Cardiac septum (tissue), 1 donor: ENCODE measurements around the gene CCDC146. TPM values are rescaled to one million over a fixed set of nuclear protein-coding genes. Genes with fewer than 3 reads are reported as not detected.
"Not testable (repeated sequence)": the region's sequence is repeated elsewhere in the genome, so short reads cannot be mapped to it uniquely, and the experiment has no call there.

Experiments used
- DNase-seq: peaks from one replicate; pipeline ENCODE4 v3.0.0-alpha.2; 2020; ENCODE audit warnings: low spot score
- intact Hi-C: fragments of 100-400 bp; cut with DNase I; formaldehyde crosslinking; loops from one replicate; pipeline ENCODE4 v1.14.0; 2022
- long read RNA-seq: library from polyadenylated mRNA; unstranded; transcript quantifications from one replicate; pipeline ENCODE4 v2.0.0, GENCODE V29; 2021
- total RNA-seq: library from RNA; stranded (reverse); fragmentation: NEBNext Ultra II Directional; extraction: Animal tissue kit (Norgen Biotek cat#: 25700); gene quantifications from one replicate; pipeline ENCODE4 v1.2.1, GENCODE V29; 2021
- donor health status: DM: no; HTN: no; CAD: no.

The CCDC146 gene, protein sequence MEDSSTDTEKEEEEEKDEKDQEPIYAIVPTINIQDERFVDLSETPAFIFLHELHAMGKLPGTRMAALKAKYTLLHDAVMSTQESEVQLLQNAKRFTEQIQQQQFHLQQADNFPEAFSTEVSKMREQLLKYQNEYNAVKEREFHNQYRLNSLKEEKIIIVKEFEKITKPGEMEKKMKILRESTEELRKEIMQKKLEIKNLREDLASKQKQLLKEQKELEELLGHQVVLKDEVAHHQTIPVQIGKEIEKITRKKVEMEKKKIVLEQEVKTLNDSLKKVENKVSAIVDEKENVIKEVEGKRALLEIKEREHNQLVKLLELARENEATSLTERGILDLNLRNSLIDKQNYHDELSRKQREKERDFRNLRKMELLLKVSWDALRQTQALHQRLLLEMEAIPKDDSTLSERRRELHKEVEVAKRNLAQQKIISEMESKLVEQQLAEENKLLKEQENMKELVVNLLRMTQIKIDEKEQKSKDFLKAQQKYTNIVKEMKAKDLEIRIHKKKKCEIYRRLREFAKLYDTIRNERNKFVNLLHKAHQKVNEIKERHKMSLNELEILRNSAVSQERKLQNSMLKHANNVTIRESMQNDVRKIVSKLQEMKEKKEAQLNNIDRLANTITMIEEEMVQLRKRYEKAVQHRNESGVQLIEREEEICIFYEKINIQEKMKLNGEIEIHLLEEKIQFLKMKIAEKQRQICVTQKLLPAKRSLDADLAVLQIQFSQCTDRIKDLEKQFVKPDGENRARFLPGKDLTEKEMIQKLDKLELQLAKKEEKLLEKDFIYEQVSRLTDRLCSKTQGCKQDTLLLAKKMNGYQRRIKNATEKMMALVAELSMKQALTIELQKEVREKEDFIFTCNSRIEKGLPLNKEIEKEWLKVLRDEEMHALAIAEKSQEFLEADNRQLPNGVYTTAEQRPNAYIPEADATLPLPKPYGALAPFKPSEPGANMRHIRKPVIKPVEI
- total RNA-seq, result 4.3 TPM
- long read RNA-seq, partial matches to known transcripts, result 1 of 2 reads
- long read RNA-seq, other reads (novel, unspliced or antisense), result 1 of 2 reads

DNA sequence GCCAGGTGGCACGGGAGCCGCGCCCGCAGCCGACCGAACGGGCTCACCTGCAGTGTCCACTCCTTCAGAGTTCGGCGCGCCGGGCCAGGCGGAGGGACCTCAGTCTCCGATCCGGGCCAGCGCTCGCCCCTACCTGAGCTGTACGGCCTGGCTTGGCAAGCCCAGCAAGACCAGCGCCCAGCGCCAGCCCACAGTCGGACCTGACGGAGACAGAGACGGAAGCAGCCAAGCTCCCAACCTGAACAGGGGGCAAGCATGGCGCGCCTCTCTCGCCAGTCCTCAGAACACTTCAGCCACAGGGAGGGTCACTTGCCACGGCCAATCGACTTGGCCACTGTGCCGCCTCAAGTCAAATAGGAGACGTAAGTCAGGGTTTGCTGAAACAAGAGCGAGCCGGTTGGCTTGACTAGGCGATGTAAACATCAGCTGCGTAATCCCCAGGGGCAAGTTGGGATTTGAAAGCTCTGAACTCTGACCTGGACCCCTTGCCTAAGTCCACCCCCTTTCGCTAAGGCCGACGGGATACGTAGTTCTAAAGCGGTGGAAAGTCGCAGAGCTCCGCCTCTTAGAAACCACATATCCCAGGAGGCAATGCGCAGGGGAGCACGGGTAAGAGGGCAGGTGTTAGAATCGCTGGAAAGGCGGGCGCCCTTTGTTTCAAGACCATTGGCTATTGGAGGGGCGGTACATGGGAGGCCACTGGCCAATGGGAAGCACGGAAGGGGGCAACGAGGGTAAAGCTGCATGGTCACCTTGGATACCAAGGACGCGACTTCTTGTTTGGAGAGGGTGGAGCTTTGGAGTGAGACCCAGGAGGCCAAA lies at the start of gene CCDC146:
Gene CCDC146 (plus strand): TSS at position 756 of the 822 bp plus-strand sequence. CDS start 45,054 bp downstream, outside the sequence.
- intact Hi-C loops, result loop anchor here (10.0 kb wide), 1 partner anchor 123 kb away; no protein-coding TSS in a partner anchor
- DNase-seq, result peak; percentile 99

DNA sequence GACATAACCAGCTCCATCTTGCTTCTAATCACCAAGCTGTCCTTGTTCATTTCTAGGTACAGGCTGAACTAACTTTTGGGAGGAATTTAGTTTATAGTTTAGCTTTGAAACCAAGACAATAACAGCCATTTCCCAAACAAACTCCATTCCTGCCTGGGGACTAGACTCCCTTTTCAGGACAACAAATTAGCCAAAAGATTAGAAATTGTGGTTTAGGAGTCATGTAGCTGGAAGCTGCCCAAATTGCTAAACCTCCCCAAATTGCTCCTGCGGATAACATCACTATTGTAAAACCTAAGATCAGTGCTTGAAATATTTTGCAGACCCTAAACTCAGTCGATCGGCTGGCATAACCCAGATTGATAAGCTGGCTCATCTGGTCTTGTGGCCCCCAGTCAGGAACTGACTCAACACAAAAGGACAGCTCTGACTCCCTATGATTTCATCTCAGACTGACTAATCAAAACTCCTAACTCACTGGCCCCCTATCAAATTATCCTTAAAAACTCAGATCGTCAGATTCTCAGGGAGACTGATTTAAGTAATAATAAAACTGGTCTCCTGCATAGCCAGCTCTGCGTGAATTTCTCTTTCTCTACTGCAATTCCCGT lies 47.5 kb upstream of the CCDC146 start:
- DNase-seq, intact Hi-C loops: not testable (repeated sequence)

DNA sequence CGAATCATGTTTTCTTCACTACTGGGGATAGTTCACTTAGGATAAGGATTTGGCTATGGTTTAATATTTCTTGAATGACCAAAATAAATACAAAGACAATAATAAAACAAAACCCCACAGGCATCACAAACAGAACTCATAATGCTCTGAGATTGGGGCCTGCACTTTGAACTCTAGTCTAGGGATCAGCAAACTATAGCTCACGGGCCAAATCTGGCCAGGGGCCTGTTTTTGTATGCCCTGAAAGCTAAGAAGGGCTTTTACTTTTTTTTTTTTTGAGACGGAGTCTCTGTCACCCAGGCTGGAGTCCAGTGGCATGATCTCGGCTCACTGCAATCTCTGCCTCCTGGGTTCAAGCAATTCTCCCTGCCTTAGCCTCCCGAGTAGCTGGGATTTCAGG lies 45.4 kb upstream of the CCDC146 start:
- DNase-seq, intact Hi-C loops: not testable (repeated sequence)

DNA sequence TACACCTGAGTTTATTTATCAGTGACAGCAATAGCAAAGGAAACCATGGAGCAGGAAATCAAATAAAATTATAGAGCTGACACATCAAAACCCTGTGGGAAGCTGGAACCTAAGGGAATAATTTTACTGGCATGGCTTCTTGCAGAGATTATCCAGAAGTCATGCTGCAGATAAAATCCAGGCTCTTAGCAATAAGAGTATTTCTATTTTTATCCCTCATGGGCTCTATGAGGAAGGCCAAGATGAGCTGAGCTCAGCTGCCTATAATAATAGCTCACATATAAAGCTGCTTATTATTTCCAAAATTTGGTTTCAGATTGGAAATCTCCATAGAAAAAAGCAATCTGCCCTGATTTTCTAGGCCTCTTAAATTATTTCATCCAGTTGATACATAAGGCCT lies 43.3 kb upstream of the CCDC146 start:
- intact Hi-C loops, DNase-seq: not testable (repeated sequence)

DNA sequence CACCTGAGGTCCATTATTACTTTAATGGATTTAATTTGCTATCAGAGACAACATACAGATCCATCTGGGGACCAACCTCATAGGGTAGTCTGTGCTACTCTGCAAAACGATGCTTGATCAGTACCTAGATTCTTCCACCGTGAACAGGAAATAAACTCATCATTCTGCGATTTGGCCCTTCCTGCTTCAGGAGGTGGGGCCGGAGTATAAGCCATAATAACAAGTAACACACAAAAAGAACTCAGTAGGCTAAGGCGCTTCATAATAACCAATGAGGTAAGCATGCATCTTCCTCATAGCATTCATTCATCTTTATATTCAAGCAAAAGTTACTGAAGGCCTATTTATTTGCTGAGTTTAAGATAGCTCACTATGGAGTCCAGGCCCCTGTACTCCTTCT lies 42.8 kb upstream of the CCDC146 start:
- intact Hi-C loops, DNase-seq: not testable (repeated sequence)

DNA sequence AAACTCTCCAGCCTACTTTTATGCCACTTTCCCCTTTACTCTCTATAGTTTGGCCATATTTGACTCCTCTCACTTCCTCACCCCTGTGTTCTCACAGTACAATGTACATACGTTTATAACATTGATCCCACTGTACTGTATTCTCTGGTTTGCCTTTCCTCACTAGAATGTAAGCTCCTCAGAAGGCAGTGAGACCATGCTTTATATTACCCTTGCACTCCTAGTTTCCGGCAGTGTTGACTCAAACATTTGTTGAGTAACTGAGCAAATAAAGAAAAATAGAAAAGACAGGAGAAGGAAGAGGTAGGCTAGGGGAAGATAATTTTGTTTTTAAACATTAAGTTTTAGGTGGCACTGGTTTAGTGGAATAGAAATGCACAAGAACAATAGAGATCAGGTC lies 42.2 kb upstream of the CCDC146 start:
- intact Hi-C loops, DNase-seq: not testable (repeated sequence)

DNA sequence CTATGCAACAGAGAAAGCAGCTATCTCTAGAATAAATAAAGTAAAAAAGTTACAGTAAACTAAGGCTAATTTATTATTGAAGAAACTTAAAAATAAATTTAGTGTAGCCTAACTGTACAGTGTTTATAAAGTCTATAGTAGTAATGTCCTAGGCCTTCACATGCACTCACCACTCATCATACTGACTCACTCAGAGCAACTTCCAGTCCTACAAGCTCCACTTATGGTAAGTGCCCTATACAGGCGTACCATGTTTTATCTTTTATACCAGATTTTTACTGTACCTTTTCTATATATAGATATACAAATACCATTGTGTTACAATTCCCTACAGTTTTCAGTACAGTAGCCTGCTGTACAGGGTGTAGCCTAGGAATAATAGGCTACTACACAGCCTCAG lies 40.2 kb upstream of the CCDC146 start:
- DNase-seq, intact Hi-C loops: not testable (repeated sequence)

DNA sequence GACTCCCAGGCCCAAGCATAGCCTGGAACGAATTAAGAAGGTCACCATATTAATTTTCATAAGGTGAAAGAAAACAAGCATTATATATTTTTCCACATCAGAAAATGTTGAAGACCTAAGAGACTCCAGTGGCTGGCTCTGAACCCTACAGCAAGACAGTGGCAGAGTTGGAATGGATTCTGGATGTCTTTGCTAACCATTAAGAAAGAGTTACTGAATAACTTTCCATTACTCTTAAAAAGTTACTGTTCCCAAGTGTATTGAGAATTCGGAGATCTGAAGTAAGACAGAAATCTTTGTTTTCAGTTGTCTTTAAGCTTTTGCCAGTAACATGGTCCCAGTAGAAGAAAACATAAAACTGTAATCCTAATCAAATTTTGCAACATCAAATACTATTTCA lies 30.1 kb upstream of the CCDC146 start:
- DNase-seq, intact Hi-C loops: not testable (repeated sequence)

DNA sequence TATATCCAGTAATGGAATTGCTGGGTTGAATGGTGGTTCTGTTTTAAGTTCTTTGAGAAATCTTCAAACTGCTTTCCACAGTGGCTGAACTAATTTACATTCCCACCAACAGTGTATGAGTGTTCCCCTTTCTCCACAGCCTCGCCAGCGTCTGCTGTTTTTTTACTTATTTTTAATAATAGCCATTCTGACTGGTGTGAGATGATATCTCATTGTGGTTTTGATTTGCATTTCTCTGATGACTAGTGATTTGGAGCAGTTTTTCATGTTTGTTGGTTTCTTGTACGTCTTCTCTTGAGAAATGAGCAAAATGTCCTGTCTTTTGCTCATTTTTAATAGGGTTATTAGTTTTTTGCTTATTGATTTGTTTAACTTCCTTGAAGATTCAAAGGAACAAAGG lies 21.9 kb upstream of the CCDC146 start:
- DNase-seq, intact Hi-C loops: not testable (repeated sequence)

DNA sequence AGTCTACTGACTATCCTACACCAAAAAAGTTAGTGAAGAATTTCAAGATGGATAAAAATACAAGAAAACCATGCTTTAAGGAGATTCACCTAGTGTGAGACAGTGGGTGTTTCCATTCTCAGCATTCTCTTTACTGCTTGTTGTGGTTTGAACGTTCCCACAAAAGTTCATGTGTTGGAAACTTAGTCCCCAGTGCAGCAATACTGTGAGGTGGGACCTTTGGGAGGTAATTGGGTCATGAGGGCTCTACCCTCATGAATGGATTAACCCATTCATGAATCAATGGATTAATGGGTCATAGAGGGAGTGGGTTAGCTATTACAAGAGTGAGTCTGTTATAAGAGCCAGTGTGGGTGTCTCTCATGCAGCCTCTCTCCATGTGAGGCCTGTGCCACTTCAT lies 21.2 kb upstream of the CCDC146 start:
- intact Hi-C loops, DNase-seq: not testable (repeated sequence)

DNA sequence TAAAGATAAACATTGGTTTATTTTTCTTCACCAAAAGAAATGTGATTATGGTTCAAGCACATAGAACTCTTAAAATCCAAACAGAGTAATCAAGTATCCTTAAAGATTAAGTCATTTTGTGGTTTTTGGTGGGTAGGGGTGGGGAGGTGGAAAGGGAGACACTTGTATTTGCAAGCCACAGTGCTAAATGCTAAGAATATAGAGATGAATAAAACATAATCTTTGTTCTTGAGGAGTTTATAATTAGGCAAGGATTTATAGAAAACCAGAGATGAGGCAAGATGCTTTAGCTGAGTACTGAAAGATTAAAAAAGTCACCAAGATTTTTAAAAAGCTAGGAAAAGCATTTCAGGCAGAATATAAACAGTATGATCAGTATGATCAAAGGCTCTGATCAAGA lies 19.7 kb upstream of the CCDC146 start:
- intact Hi-C loops, DNase-seq: not testable (repeated sequence)

DNA sequence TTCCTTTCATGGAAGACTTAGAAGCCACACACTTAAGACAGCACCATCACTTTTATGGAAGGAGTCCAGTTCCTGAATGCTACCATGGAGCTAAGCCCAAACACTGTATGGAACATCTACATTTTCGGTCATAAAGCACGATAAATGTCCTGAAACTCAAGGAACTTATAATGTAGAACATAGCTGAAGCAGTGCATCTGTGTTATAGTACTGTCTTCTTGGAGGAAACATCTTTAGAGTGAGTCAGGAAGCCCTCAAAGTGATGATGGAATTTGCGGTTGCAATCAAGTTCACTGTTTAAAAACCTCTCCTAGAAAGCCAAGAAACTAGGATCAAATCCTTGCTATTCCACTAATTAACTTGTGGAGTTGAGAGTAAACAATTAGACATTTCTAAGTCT lies 16.5 kb upstream of the CCDC146 start:
- DNase-seq, intact Hi-C loops: not testable (repeated sequence)

DNA sequence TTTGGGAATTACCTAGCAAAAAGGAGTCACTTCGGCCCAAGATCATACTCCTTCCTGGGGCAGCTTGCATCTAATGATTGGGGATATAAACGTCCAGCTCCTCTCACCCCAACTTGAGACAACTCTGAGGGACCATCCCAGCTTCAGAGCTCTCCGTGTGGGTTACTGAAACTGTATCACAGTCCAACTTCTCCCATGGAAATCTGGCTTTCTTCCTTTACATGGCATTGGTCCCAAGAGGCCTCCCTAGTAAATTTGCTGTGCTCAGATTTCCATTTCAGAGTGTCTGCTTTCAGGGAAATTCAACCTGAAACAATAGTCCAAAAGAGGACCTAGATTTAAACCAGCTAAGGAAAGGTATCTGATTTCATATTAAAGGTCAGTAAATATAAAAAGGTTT lies 14.8 kb upstream of the CCDC146 start:
- intact Hi-C loops, DNase-seq: not testable (repeated sequence)

DNA sequence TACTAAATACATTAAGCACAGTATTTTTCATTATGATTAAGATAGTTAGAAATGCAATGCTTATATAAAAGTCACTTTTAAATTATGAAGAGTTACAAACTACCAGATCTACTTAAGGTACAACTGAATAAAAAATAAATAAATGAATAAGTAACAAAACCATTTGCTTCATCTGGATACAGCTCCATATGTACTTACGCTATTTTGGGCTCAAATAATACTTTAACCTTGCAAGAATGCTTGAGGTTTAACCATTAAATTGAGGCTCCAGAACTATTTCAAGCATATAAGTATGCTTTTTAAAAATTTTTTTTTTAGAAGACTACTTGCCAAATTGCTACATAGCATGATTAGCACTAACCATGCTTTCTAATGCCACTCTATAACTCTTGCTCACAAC lies 14.1 kb upstream of the CCDC146 start:
- intact Hi-C loops, DNase-seq: not testable (repeated sequence)

DNA sequence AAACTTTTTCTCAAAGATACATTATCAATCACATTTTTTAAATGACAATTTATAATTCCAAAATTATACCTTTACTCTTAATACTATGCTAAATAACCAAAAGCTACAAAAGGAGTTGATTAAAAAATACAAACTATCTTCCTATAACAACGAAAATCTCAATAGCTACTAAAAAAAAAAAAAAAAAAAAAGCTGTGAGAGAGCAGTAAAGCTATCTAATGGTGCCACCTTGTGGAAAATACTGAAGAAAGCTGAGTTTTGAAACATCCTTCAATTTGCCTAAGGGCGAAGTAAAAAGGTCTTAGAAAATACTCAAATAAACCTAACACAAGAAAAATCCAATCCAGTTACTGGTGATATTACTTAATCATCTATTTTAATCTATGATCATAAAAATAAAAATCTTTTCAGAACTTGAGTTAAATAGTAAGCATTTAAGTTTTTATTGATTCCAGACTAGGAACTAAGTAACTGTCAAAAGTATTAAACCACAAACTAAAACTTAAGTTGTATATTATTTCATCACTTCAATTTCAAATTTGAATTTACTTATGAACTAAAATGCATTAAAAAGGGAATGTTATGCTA lies 9.6 kb upstream of the CCDC146 start:
- intact Hi-C loops, DNase-seq: not testable (repeated sequence)

DNA sequence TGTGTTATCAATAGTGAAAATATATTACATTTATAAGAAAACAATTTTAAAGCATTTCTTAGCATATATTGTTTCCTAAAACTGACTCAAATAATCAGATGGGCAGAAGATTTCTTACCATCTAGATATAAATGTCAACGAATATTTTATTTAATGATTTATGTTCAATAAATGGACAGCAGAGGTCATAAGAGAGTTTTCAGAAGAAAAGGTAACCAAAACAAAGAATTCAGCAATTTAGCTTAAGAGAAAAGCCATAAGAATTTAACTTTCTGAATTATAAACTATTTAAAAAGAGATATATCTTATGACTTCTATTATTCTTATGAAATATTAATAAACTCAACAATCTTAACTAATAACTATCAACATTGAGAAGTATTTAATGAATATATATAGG lies 3.1 kb downstream of the CCDC146 start:
- intact Hi-C loops, result loop anchor here (5.0 to 10.0 kb wide), 2 partner anchors 119 to 207 kb away; no protein-coding TSS in a partner anchor
- not testable (repeated sequence) for DNase-seq

DNA sequence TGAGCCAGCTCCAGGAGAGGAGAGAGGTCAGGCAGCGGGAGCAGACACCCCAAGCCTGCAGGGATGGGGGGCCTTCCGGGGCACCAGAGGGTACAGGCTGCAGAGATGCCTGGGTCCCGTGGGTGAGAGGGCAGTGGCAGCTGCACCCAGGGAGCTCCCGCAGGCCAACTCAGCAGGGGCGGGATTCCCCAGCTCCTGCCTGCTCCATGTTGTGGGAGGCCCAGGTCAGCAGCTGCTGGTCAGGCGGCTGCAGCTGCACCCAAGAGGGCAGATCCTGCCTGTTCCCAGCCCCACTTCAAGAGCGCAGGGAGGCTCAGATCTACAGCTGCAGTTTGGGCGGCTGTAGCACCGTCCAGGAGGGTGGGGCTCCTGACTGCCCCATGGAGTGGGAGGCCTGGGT lies 4.6 kb downstream of the CCDC146 start:
- not testable (repeated sequence) for DNase-seq

More for the DNA sequence above, 4.6 kb downstream of the CCDC146 start:
- intact Hi-C loops, result loop anchor here (5.0 to 10.0 kb wide), 2 partner anchors 118 to 205 kb away; no protein-coding TSS in a partner anchor
